CD14-positive monocyte (primary cell): Measurements from ENCODE around the gene FAT4. TPM values are rescaled to one million over a fixed set of nuclear protein-coding genes. Genes with fewer than 3 reads are reported as not detected.

Experiments used
- DNase-seq, 3 donors: peaks; one replicate each; pipeline ENCODE4 v3.0.0-alpha.2; 2011 to 2022
- H2AFZ ChIP-seq: 2 replicates; pipeline ENCODE4 v1.6.0; 2012; ENCODE audit warnings: mild to moderate bottlenecking, low read depth, low read length, inconsistent platforms; ENCODE audit not compliant: insufficient read depth, poor library complexity, severe bottlenecking
- H3K27ac ChIP-seq, 2 donors: 1 replicate in 1 of 2; 2 replicates in 1 of 2; pipeline ENCODE4 v1.5.1; 2012 to 2013; ENCODE audit warnings: low read length in 2 of 2, control low read depth in 1 of 2, inconsistent platforms in 1 of 2, low read depth in 1 of 2, mild to moderate bottlenecking in 1 of 2
- H3K27me3 ChIP-seq, 2 donors: one replicate each; pipeline versions ENCODE4 v1.6.0 to v1.6.1; 2011 to 2013; ENCODE audit warnings: low read length in 2 of 2; ENCODE audit not compliant: control insufficient read depth in 2 of 2, insufficient read depth in 2 of 2
- H3K36me3 ChIP-seq, 2 donors: replicated peaks in 1 of 2; 1 replicate in 1 of 2; 2 replicates in 1 of 2; pipeline versions ENCODE4 v1.5.1 to v1.6.1; 2012 to 2013; ENCODE audit warnings: low read length in 2 of 2, control low read depth in 1 of 2, inconsistent platforms in 1 of 2, mild to moderate bottlenecking in 1 of 2; ENCODE audit not compliant: insufficient read depth in 2 of 2, control insufficient read depth in 1 of 2
- H3K4me1 ChIP-seq, 2 donors: 1 replicate in 1 of 2; 2 replicates in 1 of 2; pipeline versions ENCODE4 v1.5.1 to v1.6.1; 2012 to 2013; ENCODE audit warnings: low read length in 2 of 2, control low read depth in 1 of 2, inconsistent platforms in 1 of 2, mild to moderate bottlenecking in 1 of 2, moderate library complexity in 1 of 2; ENCODE audit not compliant: insufficient read depth in 2 of 2, control insufficient read depth in 1 of 2
- H3K4me2 ChIP-seq: replicated peaks from 2 replicates; pipeline ENCODE3; 2012; ENCODE audit warnings: low read length, moderate library complexity, mild to moderate bottlenecking; ENCODE audit not compliant: poor library complexity, severe bottlenecking; ENCODE audit errors: extremely low read depth
- H3K4me3 ChIP-seq, 3 experiments: fragments of 200-600 bp in 1 of 3; sonication (generic) in 1 of 3; replicated peaks in 1 of 3; 1 replicate in 2 of 3; 2 replicates in 1 of 3; pipeline ENCODE4 v1.5.1; 2011 to 2013; ENCODE audit warnings: low read length in 3 of 3, mild to moderate bottlenecking in 3 of 3, control low read depth in 2 of 3, low read depth in 2 of 3, inconsistent platforms in 1 of 3, moderate library complexity in 1 of 3
- H3K79me2 ChIP-seq: 2 replicates; pipeline ENCODE4 v1.6.0; 2012; ENCODE audit warnings: mild to moderate bottlenecking, control low read depth, inconsistent platforms, low read length, moderate library complexity; ENCODE audit not compliant: insufficient read depth
- H3K9ac ChIP-seq: 2 replicates; pipeline ENCODE4 v1.6.0; 2017; ENCODE audit warnings: low read length, mild to moderate bottlenecking; ENCODE audit not compliant: insufficient read depth, poor library complexity, severe bottlenecking
- H3K9me3 ChIP-seq, 2 donors: replicated peaks in 1 of 2; 1 replicate in 1 of 2; 2 replicates in 1 of 2; pipeline versions ENCODE4 v1.5.1 to v1.6.1; 2012 to 2013; ENCODE audit warnings: low read length in 2 of 2, control low read depth in 1 of 2; ENCODE audit not compliant: control insufficient read depth in 1 of 2, insufficient read depth in 1 of 2
- H4K20me1 ChIP-seq: 2 replicates; pipeline ENCODE4 v1.6.0; 2012; ENCODE audit warnings: mild to moderate bottlenecking, low read length, control low read depth, moderate library complexity; ENCODE audit not compliant: insufficient read depth
- H3K27ac Mint-ChIP-seq, 7 donors: one replicate each; pipeline ENCODE4 v1.8.0; 2020; ENCODE audit warnings: mild to moderate bottlenecking in 7 of 7, mixed read lengths in 7 of 7, moderate library complexity in 6 of 7, inconsistent platforms in 2 of 7
- H3K27me3 Mint-ChIP-seq, 3 donors: one replicate each; pipeline ENCODE4 v1.8.0; 2021 to 2022; ENCODE audit warnings: low read depth in 3 of 3, mild to moderate bottlenecking in 3 of 3, mixed read lengths in 3 of 3, moderate library complexity in 3 of 3, inconsistent platforms in 1 of 3
- H3K36me3 Mint-ChIP-seq, 2 donors: one replicate each; pipeline ENCODE4 v1.8.0; 2020; ENCODE audit warnings: mixed read lengths in 2 of 2, inconsistent platforms in 1 of 2, mild to moderate bottlenecking in 1 of 2
- H3K4me1 Mint-ChIP-seq: one replicate; pipeline ENCODE4 v1.8.0; 2020; ENCODE audit warnings: mild to moderate bottlenecking, mixed read lengths
- H3K4me3 Mint-ChIP-seq, 2 donors: one replicate each; pipeline ENCODE4 v1.8.0; 2020; ENCODE audit warnings: mild to moderate bottlenecking in 2 of 2, mixed read lengths in 2 of 2, moderate library complexity in 1 of 2
- H3K9me3 Mint-ChIP-seq, 7 donors: one replicate each; pipeline ENCODE4 v1.8.0; 2020 to 2022; ENCODE audit warnings: mixed read lengths in 7 of 7, mild to moderate bottlenecking in 6 of 7, moderate library complexity in 6 of 7, inconsistent platforms in 2 of 7
- WGBS: methylation state at CpG from one replicate; pipeline ENCODE4 v1.1.5; 2013; ENCODE audit warnings: missing lambda C conversion rate; ENCODE audit not compliant: insufficient coverage; 5-methylcytosine and 5-hydroxymethylcytosine counted together
- intact Hi-C, 2 donors: fragments of 100-400 bp; cut with micrococcal nuclease; formaldehyde crosslinking; loops; one replicate each; pipeline versions ENCODE4 v1.15.0 to v1.15.1; 2023
- polyA plus RNA-seq, 3 donors: library from polyadenylated mRNA; depleted of rRNA in 1 of 3; unstranded in 2 of 3; stranded (reverse) in 1 of 3; fragments of 300-500 nt in 2 of 3; fragments of >200 nt in 1 of 3; fragmentation: Illumina TruSeq in 2 of 3; gene quantifications; 1 replicate in 2 of 3; 2 replicates in 1 of 3; pipeline ENCODE4 v1.2.3, GENCODE V29; 2012 to 2021
- TF ChIP-seq, protein P1 (sequence below): fragments of 200-600 bp; IDR thresholded peaks from one replicate; pipeline ENCODE4 v1.8.0; 2022; ENCODE audit warnings: antibody characterized with exemption, mild to moderate bottlenecking

FAT4 gene
- polyA plus RNA-seq, 3 donors, result not detected

DNA sequence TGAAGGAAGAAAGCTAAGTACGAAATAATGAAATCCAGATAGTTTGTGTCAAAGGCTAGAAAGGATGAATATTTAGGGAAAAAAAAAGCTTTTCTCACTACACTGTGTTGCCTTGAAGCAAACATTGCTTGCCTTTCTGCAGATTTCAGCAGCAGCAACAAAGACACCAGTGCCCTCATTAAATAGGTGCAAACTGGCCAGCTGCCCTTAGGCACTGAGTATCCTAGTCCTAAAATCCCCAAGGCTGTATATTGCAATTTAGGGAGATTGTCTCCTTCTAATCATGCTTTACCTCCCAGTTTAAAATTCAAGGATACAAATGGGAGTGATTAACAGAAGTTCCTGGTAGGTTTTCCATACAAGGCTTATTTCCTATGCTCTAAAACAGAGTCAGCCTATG lies 8.6 kb upstream of the FAT4 start:
- WGBS, result no CpG with 5 or more reads among the region's 1 CpG
- peaks cover 1 to 7% (median 2%) of the 10 kb centered on the region in 3 donors for H3K27me3 Mint-ChIP-seq
- no peaks in the 10 kb centered on the region for H3K4me1 Mint-ChIP-seq

DNA sequence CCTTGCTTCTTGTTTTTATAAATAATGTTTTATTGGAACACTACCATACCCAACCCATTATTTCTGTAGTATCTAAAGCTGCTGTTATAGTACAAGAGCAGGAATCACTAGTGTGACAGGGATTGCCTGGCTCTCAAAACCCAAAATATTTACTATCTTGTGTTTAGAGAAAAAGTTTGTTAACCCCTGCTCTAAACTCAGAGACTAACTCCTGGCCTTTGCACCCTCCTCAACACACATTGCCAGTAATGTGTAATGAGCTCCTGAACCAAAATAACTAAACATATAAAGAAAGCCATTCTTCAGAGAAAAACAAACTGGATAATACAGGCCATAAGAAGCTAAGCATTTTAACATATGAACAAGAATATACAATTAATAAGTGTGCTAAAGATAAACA lies 8.2 kb upstream of the FAT4 start:
- Mint-ChIP-seq H3K9me3 (peaks cover 0 to 2% (median 0%) of the 10 kb centered on the region in 7 donors), H3K4me3 (no peak overlapping the region), H3K27ac (no peak overlapping the region), H3K27me3 (peaks cover 4 to 8% (median 5%) of the 10 kb centered on the region in 3 donors), H3K4me1 (no peaks in the 10 kb centered on the region), H3K36me3 (no peaks in the 10 kb centered on the region)
- Histone ChIP-seq H3K9ac (no peak overlapping the region), H3K4me2 (no peak overlapping the region), H3K4me3 (no peak overlapping the region), H2AFZ (no peak overlapping the region), H4K20me1 (no peaks in the 10 kb centered on the region), H3K4me1 (no peaks in the 10 kb centered on the region), H3K27me3 (no peaks in the 10 kb centered on the region), H3K79me2 (no peaks in the 10 kb centered on the region), H3K9me3 (no peaks in the 10 kb centered on the region), H3K36me3 (no peaks in the 10 kb centered on the region), H3K27ac (no peak overlapping the region)
- no peak for DNase-seq
- intact Hi-C loops, result no loop called here
- TF ChIP-seq, protein P1, sequence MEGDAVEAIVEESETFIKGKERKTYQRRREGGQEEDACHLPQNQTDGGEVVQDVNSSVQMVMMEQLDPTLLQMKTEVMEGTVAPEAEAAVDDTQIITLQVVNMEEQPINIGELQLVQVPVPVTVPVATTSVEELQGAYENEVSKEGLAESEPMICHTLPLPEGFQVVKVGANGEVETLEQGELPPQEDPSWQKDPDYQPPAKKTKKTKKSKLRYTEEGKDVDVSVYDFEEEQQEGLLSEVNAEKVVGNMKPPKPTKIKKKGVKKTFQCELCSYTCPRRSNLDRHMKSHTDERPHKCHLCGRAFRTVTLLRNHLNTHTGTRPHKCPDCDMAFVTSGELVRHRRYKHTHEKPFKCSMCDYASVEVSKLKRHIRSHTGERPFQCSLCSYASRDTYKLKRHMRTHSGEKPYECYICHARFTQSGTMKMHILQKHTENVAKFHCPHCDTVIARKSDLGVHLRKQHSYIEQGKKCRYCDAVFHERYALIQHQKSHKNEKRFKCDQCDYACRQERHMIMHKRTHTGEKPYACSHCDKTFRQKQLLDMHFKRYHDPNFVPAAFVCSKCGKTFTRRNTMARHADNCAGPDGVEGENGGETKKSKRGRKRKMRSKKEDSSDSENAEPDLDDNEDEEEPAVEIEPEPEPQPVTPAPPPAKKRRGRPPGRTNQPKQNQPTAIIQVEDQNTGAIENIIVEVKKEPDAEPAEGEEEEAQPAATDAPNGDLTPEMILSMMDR, result no peak

More for the DNA sequence above, 8.6 kb upstream of the FAT4 start:
- no peak overlapping the region for H3K4me2 ChIP-seq
- Mint-ChIP-seq H3K9me3 (peaks cover 0 to 2% (median 0%) of the 10 kb centered on the region in 7 donors), H3K27ac (no peak overlapping the region), H3K36me3 (no peaks in the 10 kb centered on the region), H3K4me3 (no peak overlapping the region)
- H3K27ac ChIP-seq, result no peak overlapping the region
- H3K4me1 ChIP-seq, result no peaks in the 10 kb centered on the region
- H3K4me3 ChIP-seq, result no peak overlapping the region
- no peak for DNase-seq
- no peaks in the 10 kb centered on the region for H3K36me3 ChIP-seq
- no peak overlapping the region for H3K9ac ChIP-seq
- TF ChIP-seq, protein P1, result no peak
- intact Hi-C loops, result no loop called here
- H4K20me1 ChIP-seq, result no peaks in the 10 kb centered on the region
- no peak overlapping the region for H2AFZ ChIP-seq
- no peaks in the 10 kb centered on the region for H3K9me3 ChIP-seq
- no peaks in the 10 kb centered on the region for H3K27me3 ChIP-seq
- H3K79me2 ChIP-seq, result no peaks in the 10 kb centered on the region
